Measurements from ENCODE around the gene SLC22A23. TPM values are rescaled to one million over a fixed set of nuclear protein-coding genes. Genes with fewer than 3 reads are reported as not detected.
"Not testable (repeated sequence)": the region's sequence is repeated elsewhere in the genome, so short reads cannot be mapped to it uniquely, and the experiment has no call there.

Gene SLC22A23
- total RNA-seq, 2 experiments from 2014 or later, result 0.37 to 0.39 TPM

- ATAC-seq (no peak), DNase-seq (no peak)
- Mint-ChIP-seq H3K9me3 (ENCODE audit: low read depth) (no peaks in the 10 kb centered on the region), H3K4me1 (no peaks in the 10 kb centered on the region), H3K27me3 (no peaks in the 10 kb centered on the region), H3K36me3 (ENCODE audit: low read depth) (no peaks in the 10 kb centered on the region), H3K4me3 (no peak overlapping the region), H3K27ac (no peak overlapping the region)
- intact Hi-C loops (cut with DNase I, micrococcal nuclease), result no loop called here
- CTCF ChIA-PET, result interaction anchor here (0.6 kb wide), 1 partner anchor 230 kb away, joined by 3 read pairs; no protein-coding TSS in a partner anchor
- POLR2A ChIA-PET, result no interaction called here
Observed at GRCh38 chr6:3388786-3389185, 68.1 kb downstream of the SLC22A23 start.

GRCh38 chr6:3386374-3386857, 70.4 kb downstream of the SLC22A23 start:
- H3K4me3 Mint-ChIP-seq, result no peak overlapping the region
- intact Hi-C loops (cut with DNase I, micrococcal nuclease), result no loop called here
- H3K9me3 Mint-ChIP-seq (ENCODE audit: low read depth), result no peaks in the 10 kb centered on the region
- CTCF ChIA-PET, result no interaction called here
- H3K36me3 Mint-ChIP-seq (ENCODE audit: low read depth), result no peaks in the 10 kb centered on the region
- ATAC-seq (no peak), DNase-seq (no peak)
- POLR2A ChIA-PET, result no interaction called here
- H3K27ac Mint-ChIP-seq, result no peak overlapping the region
- H3K27me3 Mint-ChIP-seq, result no peaks in the 10 kb centered on the region
- H3K4me1 Mint-ChIP-seq, result no peaks in the 10 kb centered on the region

GRCh38 chr6:3385660-3386151, 71.1 kb downstream of the SLC22A23 start:
- POLR2A ChIA-PET, result no interaction called here
- H3K4me3 Mint-ChIP-seq, result no peak overlapping the region
- H3K36me3 Mint-ChIP-seq (ENCODE audit: low read depth), result no peaks in the 10 kb centered on the region
- H3K27ac Mint-ChIP-seq, result no peak overlapping the region
- ATAC-seq, result no peak
- H3K4me1 Mint-ChIP-seq, result no peaks in the 10 kb centered on the region
- CTCF ChIA-PET, result no interaction called here
- no peaks in the 10 kb centered on the region for H3K9me3 Mint-ChIP-seq (ENCODE audit: low read depth)
- no peaks in the 10 kb centered on the region for H3K27me3 Mint-ChIP-seq
- intact Hi-C loops (cut with DNase I, micrococcal nuclease), result no loop called here
- no peak for DNase-seq

GRCh38 chr6:3385181-3385580, 71.7 kb downstream of the SLC22A23 start:
- CTCF ChIA-PET; POLR2A ChIA-PET; H3K36me3 Mint-ChIP-seq (ENCODE audit: low read depth); H3K9me3 Mint-ChIP-seq (ENCODE audit: low read depth); H3K4me1 Mint-ChIP-seq; H3K27me3 Mint-ChIP-seq; DNase-seq; intact Hi-C loops (cut with DNase I, micrococcal nuclease); H3K27ac Mint-ChIP-seq; H3K4me3 Mint-ChIP-seq; ATAC-seq: not testable (repeated sequence)

GRCh38 chr6:3384241-3385143, 72.4 kb downstream of the SLC22A23 start:
- DNase-seq, result no peak
- intact Hi-C loops (cut with DNase I, micrococcal nuclease), result no loop called here

GRCh38 chr6:3383525-3383924, 73.3 kb downstream of the SLC22A23 start:
- intact Hi-C loops (cut with DNase I, micrococcal nuclease), result no loop called here
- H3K4me3 Mint-ChIP-seq, result no peak overlapping the region
- no peaks in the 10 kb centered on the region for H3K27me3 Mint-ChIP-seq
- DNase-seq, result no peak
- ChIA-PET CTCF (interaction anchor here (0.8 kb wide), 1 partner anchor 28 kb away, joined by 3 read pairs; no protein-coding TSS in a partner anchor), POLR2A (no interaction called here)
- H3K9me3 Mint-ChIP-seq (ENCODE audit: low read depth), result no peaks in the 10 kb centered on the region
- no peaks in the 10 kb centered on the region for H3K36me3 Mint-ChIP-seq (ENCODE audit: low read depth)
- ATAC-seq, result no peak
- no peak overlapping the region for H3K27ac Mint-ChIP-seq
- peaks cover 4% of the 10 kb centered on the region for H3K4me1 Mint-ChIP-seq

More at GRCh38 chr6:3384241-3385143, 72.4 kb downstream of the SLC22A23 start:
- POLR2A ChIA-PET, result no interaction called here
- Mint-ChIP-seq H3K9me3 (ENCODE audit: low read depth) (no peaks in the 10 kb centered on the region), H3K27me3 (no peaks in the 10 kb centered on the region), H3K4me1 (no peaks in the 10 kb centered on the region), H3K27ac (no peak overlapping the region), H3K36me3 (ENCODE audit: low read depth) (no peaks in the 10 kb centered on the region), H3K4me3 (no peak overlapping the region)
- CTCF ChIA-PET, result no interaction called here
- ATAC-seq, result no peak

- Mint-ChIP-seq H3K4me3 (no peak overlapping the region), H3K27ac (no peak overlapping the region), H3K4me1 (peaks cover 10% of the 10 kb centered on the region), H3K27me3 (no peaks in the 10 kb centered on the region), H3K36me3 (ENCODE audit: low read depth) (no peaks in the 10 kb centered on the region), H3K9me3 (ENCODE audit: low read depth) (no peaks in the 10 kb centered on the region)
- DNase-seq, result no peak
- intact Hi-C loops (cut with DNase I, micrococcal nuclease), result no loop called here
- no peak for ATAC-seq
- ChIA-PET POLR2A (no interaction called here), CTCF (interaction anchor here (0.8 to 1.0 kb wide), 2 partner anchors 11 to 28 kb away, joined by 3 read pairs; no protein-coding TSS in a partner anchor)
Observed at GRCh38 chr6:3382326-3383279, 74.2 kb downstream of the SLC22A23 start.

- Mint-ChIP-seq H3K27ac (no peak overlapping the region), H3K4me3 (no peak overlapping the region), H3K36me3 (ENCODE audit: low read depth) (no peaks in the 10 kb centered on the region), H3K27me3 (no peaks in the 10 kb centered on the region), H3K9me3 (ENCODE audit: low read depth) (no peaks in the 10 kb centered on the region), H3K4me1 (peaks cover 10% of the 10 kb centered on the region)
- CTCF ChIA-PET, result no interaction called here
- ATAC-seq, result no peak
- POLR2A ChIA-PET, result no interaction called here
- no peak for DNase-seq
- intact Hi-C loops (cut with DNase I, micrococcal nuclease), result no loop called here
Observed at GRCh38 chr6:3381233-3381921, 75.5 kb downstream of the SLC22A23 start.

- no peaks in the 10 kb centered on the region for H3K9me3 Mint-ChIP-seq (ENCODE audit: low read depth)
- no peak overlapping the region for H3K27ac Mint-ChIP-seq
- H3K4me3 Mint-ChIP-seq, result no peak overlapping the region
- intact Hi-C loops (cut with DNase I, micrococcal nuclease), result no loop called here
- peaks cover 10% of the 10 kb centered on the region for H3K4me1 Mint-ChIP-seq
- ChIA-PET CTCF (interaction anchor here (0.7 kb wide), 1 partner anchor 325 kb away, joined by 3 read pairs; no protein-coding TSS in a partner anchor), POLR2A (no interaction called here)
- H3K27me3 Mint-ChIP-seq, result no peaks in the 10 kb centered on the region
- no peaks in the 10 kb centered on the region for H3K36me3 Mint-ChIP-seq (ENCODE audit: low read depth)
- DNase-seq, result no peak
- ATAC-seq, result no peak
Observed at GRCh38 chr6:3380344-3381232, 76.3 kb downstream of the SLC22A23 start.

GRCh38 chr6:3379482-3380060, 77.3 kb downstream of the SLC22A23 start:
- no peaks in the 10 kb centered on the region for H3K9me3 Mint-ChIP-seq (ENCODE audit: low read depth)
- no peak overlapping the region for H3K27ac Mint-ChIP-seq
- ChIA-PET POLR2A (no interaction called here), CTCF (no interaction called here)
- H3K4me1 Mint-ChIP-seq, result peaks cover 10% of the 10 kb centered on the region
- no peak for DNase-seq
- intact Hi-C loops (cut with DNase I, micrococcal nuclease), result no loop called here
- no peak overlapping the region for H3K4me3 Mint-ChIP-seq
- no peak for ATAC-seq
- no peaks in the 10 kb centered on the region for H3K36me3 Mint-ChIP-seq (ENCODE audit: low read depth)
- H3K27me3 Mint-ChIP-seq, result no peaks in the 10 kb centered on the region
